Stimulated activated CD8-positive, alpha-beta memory T cell treated with anti-CD3 and anti-CD28 coated beads, Interleukin-2, amount 100 ng/mL, for 1 hour (primary cell): ENCODE results near the gene NKAPD1.
"Not testable (repeated sequence)": the region's sequence is repeated elsewhere in the genome, so short reads cannot be mapped to it uniquely, and the experiment has no call there.

Experiments
- DNase-seq, 2 donors: peaks; one replicate each; pipeline ENCODE4 v3.0.0-alpha.2; 2020; ENCODE audit warnings: low read depth in 2 of 2

NKAPD1 gene

DNA sequence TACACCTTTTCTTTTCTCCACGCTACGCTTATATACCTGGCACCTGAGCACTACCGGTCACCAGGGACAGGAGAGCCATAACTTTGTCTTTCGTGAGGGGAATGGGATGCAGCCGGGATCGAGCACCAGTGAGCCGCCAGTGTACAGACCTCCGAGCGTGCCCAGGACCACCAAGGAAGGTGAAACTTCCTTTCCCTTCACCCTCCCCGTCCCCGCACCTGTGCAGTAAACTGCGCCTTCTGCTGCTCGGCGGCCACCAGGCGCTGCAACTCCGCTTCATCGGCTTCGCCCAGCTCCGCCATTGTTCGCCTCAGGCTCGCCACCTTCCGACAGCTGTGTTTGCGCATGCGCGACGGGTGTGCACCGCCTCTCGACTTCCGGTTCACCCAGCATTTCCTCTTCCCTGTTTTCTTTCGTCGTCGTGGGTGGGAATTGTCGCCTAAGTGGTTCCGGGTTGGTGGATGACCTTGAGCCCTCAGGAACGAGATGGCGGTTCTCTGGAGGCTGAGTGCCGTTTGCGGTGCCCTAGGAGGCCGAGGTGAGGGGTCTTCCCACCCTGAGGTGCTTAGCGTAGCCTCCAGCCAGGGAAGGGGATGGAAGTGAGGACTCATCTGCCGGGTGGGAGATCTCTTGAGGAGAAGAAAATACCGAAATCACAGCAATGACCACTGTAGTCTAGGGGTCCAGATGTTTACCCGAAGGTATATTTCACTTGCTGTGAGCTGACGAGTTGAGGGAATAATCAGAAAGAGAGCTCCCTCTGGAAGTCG, 12.5 kb downstream of the NKAPD1 start, which contains the start of the genes SDHD and TIMM8B:
Gene SDHD, plus strand, starts transcription at position 452 of the 770 bp plus-strand sequence. Its CDS starts 35 bp downstream, at position 487.
Gene TIMM8B, minus strand, starts transcription at position 335 of the 770 bp plus-strand sequence. Its CDS starts 33 bp downstream, at position 302.
- peak; percentile 91 to 92 for DNase-seq

DNA sequence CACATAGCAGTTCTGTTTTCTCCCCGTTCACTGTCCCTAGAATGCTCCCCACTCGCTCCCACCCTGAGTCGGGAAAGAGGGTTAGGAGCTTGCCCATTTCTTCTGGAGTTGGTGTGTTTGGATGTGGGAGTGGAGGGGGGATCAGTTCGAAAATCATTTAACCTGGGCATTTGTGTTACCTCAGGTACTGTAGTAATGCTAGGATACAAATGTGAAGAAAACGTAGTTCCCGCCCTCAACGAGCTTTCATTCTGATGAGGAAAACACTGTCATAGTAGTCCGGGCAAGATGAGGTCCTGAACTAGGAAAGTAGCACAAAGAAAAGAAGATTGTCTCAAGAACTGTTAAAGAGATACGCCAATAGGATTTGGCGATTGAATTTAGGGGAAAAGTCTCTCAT, 13.1 kb downstream of the NKAPD1 start:
- no peak for DNase-seq

DNA sequence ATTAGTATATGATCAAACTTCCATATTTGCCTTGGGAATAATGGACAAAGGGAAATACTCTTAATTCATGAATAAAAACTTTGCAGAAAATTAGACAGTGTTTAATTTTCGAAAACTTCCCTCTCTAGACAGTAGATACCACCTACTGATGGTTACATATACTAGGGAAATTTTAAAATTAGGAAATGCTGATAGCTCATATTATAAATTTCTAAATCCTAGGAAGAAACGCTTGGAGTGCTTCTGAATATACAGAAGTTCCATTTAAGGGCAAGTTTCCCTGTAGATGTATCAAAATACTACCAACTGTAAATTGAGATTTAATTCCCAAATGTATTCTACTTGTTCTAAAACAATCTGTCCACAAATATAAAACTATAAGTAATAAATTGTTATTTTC, 21.2 kb downstream of the NKAPD1 start:
- not testable (repeated sequence) for DNase-seq

DNA sequence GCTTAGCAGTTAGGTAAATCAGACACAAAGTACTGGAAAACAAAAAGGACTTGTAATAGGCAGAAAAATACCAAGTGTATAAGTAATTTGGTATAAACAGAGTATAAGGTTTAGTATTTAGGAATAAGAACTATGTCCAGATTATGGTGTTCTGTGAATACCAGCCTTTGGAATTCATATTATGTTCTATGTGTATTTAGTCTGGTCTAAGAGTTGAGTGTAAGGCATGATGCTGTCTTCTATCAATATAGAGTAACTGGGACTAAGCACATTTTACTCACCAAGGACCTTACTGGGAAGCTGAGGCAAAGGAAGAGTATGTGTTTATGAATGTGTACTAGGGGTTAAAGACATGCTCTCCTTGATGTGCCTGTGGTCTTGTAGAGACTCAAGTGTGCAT, 22.1 kb downstream of the NKAPD1 start:
- DNase-seq = no peak

DNA sequence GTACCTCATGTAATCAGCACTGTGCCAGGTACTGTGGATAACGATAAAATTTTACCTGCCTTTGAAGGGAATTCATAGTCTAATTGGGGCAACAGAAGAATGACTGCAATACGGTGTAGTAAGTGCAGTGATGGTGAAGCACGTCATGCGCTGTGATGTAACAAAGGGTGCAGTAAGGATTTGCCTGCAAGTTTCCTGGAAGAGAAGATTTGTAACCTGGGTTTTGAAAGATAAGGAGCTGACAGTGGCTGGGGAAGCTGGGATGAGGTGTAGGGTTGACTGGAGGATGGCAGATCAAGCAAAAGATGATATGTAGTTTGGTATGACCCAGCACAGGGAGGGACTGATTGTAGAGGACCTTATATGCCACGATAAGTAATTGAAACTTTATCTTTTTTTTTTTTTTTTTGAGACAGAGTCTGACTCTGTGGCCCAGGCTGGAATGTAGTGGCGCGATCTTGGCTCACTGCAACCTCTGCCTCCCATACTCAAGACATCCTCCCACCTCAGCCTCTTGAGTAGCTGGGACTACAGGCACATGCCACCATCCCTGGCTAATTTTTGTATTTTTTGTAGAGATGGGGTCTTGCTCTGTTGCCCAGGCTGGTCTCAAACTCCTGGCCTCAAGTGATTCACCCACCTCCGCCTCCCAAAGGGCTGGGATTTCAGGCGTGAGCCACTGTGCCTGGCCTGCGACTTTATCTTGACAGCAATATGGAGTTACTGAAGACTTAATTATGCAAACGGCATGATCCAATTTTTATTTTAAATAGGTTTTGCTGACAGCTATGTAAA, 23.8 kb downstream of the NKAPD1 start:
- no peak for DNase-seq

DNA sequence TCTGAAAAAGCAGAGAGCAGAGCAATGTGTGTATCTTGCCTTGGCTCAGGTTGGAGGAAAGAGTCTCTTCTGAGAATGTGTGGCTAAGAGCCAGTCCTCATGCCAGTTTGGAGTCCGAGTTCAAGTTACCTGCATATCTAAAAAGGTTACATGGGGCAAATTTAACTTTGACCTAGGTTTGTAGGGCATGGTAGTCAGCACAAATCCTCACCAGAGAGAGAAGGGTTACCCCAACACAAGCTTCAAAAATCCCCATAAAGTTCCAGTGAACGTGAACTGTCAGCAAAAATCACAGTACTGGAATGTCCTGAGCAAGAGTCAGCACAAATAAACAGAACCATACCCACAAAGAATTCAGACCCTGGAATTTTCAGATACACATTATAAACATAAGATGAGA, 26.4 kb downstream of the NKAPD1 start:
- no peak for DNase-seq

DNA sequence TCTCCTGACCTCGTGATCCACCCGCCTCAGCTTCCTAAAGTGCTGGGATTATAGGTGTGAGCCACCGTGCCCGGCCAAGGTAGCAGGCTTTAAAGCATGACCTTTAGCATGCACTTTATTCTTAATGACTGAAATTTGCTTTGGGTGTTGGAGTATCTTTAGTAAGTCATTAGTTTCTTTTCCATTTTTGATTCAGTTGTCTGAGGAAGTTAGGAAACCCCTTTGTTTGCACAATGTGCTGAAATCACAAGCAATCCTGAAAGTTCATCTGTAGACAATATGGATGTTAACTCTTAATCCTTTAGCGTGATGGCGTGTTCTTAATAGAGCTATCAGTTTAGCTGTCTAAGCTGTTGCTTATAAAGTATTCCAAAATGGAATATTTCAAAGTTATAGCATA, 29.3 kb downstream of the NKAPD1 start:
- no peak for DNase-seq

DNA sequence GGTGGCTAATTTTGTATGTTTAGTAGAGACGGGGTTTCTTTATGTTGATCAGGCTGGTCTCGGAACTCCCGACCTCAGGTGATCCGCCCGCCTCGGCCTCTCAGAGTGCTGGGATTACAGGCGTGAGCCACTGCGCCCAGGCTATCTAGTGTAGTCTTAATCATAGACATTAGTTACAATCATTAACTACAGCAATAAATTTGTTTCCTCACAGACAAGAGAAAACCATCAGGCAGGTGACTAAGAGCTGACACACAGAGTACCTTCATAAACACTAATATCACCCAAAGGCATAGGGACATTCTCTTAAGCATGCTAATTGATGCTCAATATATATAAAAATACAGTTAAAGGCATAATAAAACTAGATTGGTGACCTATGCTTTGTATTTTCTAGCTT, 32.0 kb downstream of the NKAPD1 start:
- no peak for DNase-seq

DNA sequence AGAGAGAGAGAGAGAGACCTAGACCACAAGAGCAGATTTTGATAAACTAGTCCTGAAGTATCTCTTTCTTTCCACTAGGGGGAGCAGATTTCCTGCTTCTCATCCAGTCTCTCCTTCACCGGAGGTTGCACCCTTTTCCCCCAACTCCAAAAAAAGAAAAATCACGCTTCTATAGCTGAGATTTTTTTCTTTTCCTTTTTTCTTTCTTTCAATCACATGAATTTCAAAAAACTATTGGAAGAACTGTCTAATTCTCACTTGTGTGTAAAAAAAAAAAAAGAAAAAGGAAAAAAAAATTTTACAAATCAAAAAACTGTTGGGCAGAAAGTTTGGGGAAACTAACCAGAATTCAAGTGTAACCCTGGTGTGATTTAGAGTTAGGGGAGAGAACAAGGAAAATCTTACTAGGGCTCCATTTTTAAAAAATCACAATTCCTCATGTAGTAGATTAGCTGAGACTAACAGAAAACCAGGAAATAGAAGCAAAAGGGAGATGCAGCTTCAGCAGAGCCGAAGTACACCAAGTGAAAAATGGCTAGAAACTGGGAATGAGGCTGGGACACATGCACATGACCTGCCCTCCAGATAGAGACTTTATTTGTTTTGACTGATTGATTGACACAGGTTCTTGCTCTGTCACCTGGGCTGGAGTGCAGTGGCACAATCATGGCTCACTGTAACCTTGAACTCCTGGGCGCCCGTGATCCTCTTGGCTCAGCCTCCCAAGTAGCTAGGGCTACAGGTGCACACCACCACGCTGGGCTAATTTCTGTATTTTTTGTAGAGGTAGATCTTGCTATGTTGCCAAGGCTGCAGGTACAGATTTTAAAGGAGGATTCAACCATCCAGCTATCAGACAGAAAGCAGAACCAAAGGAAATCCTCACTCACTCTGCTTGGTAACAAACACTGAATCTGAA, 39.7 kb downstream of the NKAPD1 start:
- DNase-seq = no peak

DNA sequence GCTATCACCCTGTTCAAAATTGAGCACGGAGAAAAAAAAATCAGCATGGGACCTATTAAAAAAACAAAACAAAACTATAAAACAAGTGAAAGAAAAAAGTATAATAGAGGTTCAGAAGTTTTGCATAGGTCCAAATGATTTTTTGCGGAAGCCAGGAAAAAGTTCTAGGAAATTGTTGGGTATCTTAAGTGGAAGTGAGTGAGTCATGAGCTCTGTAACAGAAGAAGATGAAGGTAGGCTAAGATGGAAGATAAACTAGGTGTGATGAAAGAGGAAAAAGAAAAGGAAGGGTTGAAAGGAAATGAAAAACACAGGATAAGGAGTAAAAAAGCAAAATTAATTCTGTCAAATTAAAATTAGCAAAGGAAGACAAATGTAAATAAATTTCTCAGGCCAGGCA, 40.4 kb downstream of the NKAPD1 start:
- DNase-seq = no peak

DNA sequence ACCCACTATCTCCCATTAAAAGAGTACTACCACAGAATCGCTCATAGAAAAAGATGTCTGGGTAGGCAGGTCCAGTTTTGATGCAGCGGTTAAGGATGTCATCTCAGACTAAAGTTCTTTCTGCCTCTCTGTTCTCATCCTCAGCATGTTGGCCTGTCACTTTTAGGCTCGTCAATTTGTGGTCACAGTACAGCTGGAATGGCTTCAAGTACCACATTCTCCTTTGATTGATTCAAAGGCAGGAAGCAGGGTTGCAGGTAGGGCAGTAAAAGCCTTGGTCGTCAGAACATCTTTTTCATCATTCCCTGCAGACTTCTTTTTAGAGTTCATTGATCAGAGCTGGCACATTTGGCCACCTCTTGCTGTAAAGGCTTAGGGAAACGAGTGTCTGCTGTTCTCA, 41.3 kb downstream of the NKAPD1 start:
- no peak for DNase-seq

DNA sequence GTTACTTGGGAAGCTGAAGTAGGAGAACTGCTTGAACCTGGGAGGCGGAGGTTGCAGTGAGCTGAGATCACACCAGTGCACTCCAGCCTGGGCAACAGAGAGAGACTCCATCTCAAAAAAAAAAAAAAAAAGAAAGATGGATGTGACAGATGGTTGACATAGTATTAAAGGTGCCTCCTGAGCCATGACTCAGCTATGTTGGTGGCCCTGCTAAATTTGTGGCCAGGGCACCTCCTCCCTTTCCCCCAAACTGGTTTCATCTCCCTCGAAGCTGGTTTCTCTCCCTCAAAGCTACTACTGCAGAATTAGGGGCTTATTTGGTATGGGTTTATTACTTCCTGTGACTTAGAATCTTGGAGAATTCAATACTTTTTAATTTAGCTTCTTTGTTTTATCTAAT, 44.1 kb downstream of the NKAPD1 start:
- no peak for DNase-seq

DNA sequence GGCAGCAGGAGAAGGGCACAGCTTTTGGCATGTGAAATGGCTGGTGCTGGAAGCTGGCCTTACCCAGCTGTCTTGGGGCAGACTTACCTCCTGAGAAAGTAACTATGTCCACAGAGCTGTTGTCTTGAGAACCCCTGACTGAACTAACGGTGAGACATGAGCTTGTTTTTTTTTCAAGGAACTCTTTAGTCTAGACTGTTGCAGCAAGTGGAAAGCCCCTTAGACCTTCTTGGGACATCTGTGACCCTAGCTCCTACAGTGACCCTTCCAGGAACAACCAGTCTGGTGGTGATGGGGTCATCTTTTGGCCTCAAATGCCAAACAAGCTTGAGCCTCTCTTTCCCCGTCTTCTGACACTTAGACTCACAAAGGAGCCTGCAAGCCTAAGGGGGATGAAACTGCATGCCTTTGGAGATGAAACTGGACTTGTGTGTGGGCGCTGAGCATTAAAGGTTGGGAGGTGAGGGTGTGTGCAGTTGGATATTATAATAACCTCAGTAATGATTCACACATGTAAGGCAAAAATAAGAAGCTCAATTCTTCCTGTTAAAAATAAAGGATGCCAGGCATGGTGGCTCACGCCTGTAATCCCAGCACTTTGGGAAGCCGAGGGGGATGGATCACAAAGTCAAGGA, 48.0 kb downstream of the NKAPD1 start:
- DNase-seq = no peak

DNA sequence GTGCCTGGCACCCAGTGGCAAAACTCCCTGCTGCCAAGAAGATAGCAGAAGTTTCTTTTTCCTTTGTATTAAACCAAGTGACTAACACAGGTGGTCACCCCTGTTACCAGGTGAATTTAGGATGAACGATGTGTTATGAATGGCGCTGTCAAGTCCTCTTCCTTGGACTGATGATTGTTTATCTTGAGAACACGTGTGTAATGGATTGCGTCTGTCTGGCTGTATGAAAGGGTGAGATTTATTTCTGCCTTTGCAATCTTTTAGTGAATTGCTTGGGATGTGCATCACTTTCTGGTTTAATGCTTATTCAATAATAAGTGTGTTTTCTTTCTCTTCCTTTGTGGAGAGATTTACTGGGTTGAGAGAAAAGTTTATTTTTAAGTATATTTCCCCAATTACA, 49.0 kb downstream of the NKAPD1 start:
- DNase-seq = no peak

DNA sequence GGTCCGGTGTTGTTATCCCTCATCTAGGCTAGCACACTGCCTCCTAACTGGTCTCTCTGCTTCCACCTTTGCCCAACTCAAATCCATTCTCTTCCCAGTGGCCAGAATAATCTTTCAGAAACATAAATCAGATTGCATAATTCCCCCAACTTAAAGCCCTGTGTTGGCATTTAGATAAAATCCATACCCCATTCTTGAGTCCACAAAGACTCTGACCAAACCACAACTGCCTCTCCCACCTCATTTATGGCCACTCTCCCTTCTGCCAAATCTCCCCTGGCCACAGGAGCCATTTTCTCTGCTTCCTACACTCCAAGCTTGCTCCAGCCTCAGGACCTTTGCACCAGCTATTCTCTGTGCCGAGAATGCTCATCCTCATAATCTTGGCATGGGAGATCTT, 53.0 kb downstream of the NKAPD1 start:
- DNase-seq = no peak

DNA sequence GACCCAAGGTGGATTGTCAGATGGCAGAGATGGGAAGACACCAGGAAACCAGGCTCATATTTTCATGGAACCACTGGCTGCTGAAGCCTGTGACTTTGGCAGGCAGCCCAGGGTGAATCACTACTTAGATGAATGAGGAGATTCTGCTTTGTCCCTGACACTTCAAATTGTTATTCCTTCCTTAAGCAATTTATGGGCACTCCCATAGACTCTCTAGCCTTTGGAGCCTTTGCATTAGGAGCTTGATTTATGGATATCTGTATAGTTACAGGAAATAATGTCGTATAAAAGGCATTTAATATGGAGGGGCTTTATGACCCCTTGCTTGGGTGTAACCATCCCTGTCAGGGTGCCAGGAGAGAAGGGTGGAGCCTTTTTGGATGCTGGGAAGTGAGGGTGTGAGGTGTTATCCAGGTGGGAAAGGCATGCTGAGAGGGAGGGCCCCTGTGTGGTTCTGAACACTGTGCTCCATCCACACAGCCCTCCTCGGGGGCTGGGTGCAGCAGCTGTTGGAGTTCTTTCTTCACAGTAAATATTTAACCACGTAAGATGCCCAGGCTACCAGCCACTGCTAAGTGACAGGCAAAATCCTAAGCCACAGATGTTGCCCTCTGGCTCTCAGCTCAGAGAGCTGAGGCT, 54.5 kb downstream of the NKAPD1 start:
- no peak for DNase-seq

DNA sequence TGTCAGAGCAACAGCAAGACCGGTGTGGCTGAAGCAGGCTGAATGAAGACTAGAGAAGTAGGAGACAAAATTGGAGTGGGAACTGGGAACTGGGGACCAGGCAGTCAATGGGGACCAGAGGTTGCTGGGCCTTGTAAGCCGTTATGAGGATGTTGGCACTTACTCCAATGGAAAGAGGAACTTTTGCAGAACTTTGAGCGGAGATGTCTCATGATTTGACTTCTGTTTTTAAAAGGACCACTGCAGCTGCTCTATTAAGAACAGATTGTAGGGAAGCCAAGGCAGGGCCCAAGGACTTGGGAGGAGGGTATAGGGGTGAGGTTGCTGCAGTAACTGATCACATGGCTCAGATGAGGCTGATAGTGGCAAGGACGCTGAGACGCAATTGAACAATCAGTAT, 55.6 kb downstream of the NKAPD1 start:
- DNase-seq = no peak

DNA sequence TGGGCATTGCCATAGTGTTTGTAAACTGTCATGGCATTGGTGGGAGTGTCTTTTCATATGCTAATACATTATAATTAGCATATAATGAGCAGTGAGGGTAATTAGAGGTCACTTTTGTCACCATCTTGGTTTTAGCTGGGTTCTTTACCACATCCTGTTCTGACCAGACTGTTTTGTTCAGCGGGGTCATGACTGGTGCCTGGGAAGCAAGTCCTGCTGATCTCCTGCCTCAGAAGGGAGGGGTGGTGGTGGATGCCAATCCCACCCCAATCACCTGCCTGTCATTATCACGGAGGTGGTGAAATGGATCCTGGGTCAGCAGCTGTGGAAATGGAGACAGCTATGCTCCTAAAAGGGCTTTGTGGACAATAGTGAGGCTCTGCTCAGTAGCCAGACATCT, 58.6 kb downstream of the NKAPD1 start:
- no peak for DNase-seq

DNA sequence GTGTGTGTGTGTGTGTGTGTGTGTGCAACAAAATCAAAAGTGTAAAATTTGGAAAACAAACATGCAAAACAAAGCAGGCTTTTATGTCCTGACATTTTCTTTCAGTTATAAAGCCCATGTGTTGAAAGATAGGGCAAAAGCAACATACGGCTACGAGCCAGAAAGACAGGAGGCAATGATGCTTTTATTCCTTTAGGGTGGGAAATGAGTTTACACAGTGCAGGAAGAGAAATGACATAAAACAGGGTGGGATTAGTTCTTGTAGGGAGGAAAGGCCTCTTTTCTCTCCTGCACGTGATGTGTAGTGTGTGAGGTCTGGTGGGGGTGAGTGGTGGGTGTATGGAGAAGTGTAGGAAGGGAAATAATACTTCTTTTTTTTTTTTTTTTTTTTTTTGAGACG, 60.4 kb downstream of the NKAPD1 start:
- DNase-seq = no peak
